Measurements from ENCODE around the gene SLC25A22.

SLC25A22 gene

DNA sequence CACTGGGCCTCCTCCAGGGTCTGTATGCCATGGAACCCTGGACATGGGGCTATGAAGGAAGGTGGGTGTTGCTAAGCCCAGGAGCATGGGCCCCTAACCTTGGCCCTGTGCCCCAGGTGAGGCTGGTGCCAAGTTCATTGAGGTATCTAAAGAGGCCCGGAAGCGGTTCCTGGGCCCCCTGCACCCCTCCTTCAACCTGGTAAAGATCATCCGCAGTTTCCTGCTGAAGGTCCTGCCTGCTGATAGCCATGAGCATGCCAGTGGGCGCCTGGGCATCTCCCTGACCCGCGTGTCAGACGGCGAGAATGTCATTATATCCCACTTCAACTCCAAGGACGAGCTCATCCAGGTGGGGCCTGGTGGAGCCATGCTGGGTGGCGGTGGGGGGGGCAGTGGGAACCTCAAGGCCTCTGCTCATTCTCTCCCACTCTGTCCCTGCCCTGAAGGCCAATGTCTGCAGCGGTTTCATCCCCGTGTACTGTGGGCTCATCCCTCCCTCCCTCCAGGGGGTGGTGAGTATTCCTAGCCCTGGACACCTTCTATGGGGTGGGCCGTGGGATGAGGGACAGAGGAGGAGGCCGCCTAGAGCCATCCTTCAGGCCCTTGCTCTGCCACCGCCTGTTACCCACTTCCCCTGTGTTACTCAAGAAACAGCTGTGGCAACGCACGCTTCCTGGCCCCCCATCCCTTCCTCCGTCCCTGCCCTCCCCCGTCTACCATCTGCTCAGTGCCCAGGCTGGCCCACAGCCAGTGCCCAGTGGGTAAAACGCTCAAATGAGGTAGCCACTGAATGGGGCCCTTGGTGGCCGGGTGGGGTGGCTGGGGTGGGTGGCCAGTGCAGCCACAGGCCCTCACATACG, 23.7 kb upstream of the SLC25A22 start:
- no peak for DNase-seq (ENCODE audit: low spot score)

- DNase-seq (ENCODE audit: low spot score), result no peak
Observed at GRCh38 chr11:820655-821511, 22.8 kb upstream of the SLC25A22 start.

DNA sequence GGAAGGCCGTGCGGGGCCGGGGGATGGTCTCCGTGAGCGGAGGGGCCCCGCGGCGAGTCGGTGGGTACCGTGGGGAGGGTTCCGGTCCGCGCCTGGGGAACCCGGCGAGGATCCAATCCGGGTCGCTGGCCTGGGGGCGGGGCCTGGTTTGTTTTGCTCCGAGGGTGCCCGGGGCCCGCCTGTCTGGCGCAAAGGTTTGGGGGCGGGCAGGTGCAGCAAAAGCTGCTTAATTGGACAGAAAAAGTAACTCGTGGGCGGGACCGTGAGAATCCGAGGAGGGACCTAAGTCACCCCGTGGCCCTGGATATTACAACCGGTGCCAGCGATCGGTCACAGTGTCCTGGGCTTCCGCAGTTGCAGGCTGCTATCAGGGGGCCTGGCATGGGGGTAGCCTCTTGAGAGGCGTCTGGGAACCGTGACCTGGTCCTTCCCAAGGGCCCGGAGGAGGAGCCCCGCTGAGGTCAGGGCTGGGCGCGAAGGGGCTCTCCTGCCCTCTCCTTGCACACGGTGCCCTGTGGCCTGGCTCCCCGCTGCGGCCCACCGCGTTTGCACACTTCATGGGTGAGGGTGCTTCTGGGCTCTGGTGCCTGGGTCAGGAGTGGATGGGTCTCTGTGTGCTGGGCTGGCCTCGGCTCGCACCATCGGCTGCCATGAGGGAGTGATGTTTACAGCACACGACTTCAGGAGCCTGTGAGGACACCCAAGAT, 22.0 kb upstream of the SLC25A22 start:
- peak; percentile 90 for DNase-seq (ENCODE audit: low spot score)

DNA sequence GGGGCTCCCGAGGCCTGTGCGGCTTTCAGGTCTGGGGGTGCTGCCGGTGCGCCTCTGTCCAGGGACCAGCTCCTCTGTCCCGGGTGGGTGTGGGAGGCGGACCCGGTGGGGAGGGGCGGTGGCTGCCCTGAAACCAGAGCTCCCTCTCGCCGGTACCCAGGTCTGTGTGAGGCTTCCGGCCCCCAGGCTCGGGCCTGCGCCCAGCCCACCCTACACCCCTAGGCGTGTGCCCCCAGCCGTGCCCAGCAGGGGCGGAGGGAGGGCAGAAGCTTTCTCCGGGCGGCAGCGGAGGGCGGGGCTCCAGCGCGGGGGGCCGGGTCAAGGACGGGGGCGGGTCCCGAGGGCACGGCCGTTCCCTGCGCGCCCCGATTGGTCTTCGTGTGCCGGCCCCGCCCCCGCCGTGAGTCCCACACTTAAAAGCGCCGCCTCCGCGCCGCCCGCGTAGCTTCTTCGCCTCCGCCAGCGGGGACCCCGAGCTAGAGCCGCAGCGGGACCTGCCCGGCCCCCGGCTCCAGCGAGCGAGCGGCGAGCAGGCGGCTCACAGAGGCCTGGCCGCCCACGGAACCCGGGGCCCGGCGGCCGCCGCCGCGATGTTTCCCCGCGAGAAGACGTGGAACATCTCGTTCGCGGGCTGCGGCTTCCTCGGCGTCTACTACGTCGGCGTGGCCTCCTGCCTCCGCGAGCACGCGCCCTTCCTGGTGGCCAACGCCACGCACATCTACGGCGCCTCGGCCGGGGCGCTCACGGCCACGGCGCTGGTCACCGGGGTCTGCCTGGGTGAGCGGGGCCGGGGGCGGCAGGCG, 21.2 kb upstream of the SLC25A22 start:
- peak; percentile 90 for DNase-seq (ENCODE audit: low spot score)

- no peak for DNase-seq (ENCODE audit: low spot score)
Observed at GRCh38 chr11:818396-819128, 20.5 kb upstream of the SLC25A22 start, which contains the start of gene PNPLA2. Gene PNPLA2 (plus strand): TSS chr11:818914. CDS start chr11:819719, 805 bp downstream.

- no peak for DNase-seq (ENCODE audit: low spot score)
Observed at GRCh38 chr11:816433-816779, 18.3 kb upstream of the SLC25A22 start.

DNA sequence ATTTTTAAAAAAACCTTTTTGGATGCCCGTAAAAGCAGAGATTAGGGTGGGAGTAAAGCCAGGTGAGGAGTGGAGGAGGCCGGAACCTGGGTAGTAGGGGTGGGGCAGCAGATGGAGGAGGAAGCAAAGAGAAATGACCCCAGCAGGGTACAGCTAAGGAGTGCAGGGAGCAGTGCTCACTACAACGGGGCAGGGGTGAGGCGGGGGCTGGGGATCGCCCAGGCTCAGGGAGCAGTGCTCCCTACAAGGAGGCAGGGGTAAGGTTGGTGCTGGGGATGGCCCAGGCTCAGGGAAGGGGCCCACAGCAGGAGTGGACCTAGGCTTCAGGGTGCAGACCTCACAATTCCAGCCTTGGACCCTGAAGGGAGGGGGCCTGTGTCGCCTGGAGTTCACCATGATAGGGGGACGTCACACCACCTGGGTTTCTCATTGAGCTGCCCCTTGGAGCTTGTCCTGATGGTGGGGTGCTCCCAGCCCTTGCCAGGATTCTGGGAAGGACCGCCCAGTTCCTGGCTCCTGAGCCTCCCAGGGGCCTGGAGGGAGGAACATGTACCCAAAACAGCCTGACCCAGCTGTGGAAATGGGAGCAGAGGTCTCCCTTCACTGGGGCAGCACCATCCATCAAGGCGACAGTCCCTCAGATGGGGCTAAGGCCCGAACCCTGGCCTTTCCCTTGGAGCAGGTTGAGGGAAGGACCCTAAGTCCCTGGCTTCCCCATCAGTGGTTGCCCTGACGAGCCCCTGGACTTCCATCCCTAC, 17.8 kb upstream of the SLC25A22 start:
- DNase-seq (ENCODE audit: low spot score), result no peak

DNA sequence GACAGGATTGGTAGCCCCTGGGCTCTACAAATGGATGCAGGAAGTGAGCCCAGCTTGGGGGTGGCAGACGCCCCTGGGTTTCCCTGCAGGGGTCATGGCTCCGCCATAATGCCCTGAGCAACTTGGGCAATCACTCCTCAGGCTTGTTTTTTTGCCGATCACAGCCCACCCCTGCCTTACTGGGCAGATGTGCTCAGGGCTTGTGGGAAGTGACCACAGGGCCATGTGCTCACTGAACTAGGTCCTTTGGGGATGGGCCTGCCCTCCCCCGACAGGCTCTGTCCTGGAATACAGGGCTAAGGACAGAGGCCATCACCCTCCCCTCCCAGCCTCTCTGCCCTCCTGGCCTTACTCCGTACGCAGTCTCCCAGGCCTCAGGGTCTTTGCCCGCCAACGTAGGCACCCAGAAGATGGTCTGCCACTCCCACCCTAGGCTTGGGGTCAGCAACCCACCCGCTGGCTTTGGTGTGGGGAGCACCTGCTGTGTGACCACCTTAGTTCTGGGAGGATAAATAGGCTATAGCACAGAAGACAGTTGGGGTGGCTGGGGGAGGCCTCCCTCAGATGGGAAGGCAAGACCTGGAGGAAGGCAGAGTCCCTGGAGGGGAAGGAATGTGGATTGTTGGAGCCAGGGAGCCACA, 15.5 kb upstream of the SLC25A22 start:
- DNase-seq (ENCODE audit: low spot score), result no peak

DNA sequence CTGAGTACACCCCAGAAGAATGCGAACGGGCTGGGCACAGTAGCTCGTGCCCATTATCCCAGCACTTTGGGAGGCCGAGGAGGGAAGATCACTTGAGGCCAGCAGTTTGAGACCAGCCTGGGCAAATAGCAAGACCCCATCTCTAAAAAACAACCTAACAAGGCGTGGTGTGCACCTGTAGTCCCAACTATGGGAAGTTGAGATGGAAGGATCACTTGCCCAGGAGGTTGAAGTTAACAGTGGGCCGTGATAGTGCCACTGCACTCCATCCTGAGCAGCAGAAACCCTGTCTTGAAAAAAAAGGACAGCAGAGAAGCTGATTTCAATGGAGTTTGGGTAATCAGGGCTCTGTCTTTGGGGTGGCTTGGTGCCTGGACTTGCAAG, 15.0 kb upstream of the SLC25A22 start:
- no peak for DNase-seq (ENCODE audit: low spot score)

- no peak for DNase-seq (ENCODE audit: low spot score)
Observed at GRCh38 chr11:812390-812789, 14.3 kb upstream of the SLC25A22 start.

DNA sequence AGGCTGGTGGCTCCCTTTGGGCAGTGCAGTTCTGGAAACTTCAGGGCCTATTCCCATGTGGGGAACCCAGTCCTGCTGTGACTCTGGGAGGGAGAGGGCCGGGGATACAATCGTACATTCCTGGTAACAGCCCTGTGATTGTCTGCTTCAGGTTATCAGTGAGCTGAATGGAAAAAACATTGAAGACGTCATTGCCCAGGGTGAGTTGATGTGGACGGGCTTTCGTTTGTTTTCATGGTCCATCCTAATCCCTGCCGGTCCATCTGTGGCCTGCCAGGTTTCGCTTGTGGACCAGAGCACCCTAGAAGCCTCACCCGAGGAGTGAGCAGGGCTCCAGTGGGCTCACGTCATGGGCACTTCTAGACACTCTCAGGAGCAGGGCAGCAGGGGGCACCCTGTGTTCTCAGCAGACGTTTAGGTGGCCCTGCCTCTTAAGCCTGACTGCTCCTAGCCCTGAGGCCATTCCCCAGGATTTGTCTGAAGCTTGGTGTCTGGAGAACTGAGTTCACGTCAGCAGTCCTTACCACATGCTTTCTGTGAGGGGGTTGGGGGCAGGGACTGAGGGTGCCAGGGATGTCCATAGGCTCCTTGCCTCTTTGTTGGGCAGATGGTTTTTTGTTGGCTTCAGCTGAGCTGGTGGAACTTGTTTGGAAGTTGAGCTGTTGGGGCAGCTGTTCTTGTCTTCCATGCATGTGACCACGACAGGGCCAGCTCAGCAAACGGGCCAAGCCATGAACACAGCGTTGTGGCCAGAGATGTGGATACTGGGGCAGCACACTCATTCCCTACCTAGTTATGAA, 13.6 kb upstream of the SLC25A22 start:
- DNase-seq (ENCODE audit: low spot score), result no peak

GRCh38 chr11:810040-810567, 12.0 kb upstream of the SLC25A22 start:
- DNase-seq (ENCODE audit: low spot score), result no peak

GRCh38 chr11:809287-810039, 11.4 kb upstream of the SLC25A22 start, which contains the start of gene RPLP2:
Gene RPLP2 (plus strand): TSS chr11:809967. CDS start chr11:810235, 268 bp downstream.
- DNase-seq (ENCODE audit: low spot score), result peak; percentile 98

DNA sequence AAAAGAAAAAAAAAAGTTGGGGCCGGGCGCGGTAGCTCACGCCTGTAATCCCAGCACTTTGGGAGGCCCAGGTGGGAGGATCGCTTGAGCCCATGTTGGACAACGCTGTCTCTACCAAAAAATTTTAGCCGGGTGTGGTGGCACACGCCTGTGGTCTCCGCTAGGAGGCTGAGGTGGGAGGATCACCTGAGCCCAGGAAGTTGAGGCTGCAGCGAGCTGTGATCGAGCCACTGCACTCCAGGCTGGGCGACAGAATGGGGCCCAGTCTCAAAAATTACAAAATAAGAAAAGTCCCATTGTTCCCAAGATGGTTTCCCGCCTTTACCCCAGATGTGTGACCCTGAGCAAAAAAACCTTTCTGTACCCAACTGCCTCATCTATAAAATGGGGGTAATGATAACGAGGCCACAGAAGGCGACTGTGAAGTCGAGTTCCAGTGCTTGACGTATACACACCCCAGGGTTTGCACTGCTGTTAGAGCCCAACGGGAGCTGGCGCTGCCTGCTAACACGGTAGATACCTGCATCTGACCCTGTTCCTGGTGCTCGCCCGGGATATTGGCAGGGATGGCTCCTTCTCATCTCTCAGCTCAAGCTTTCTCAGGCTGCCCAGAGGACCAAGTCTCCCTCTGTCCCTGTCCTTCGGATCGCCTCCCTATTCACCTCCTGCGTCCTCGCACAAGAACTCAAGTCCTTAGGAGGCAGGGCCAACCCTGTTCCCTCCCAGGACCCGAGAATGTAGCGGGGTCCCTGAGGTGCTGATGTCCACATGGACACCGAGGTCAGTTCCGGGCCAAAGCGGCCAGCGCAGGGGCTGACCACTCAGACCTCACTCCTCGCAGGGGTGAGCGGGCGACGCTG, 10.6 kb upstream of the SLC25A22 start:
- DNase-seq (ENCODE audit: low spot score), result peak; percentile 69

DNA sequence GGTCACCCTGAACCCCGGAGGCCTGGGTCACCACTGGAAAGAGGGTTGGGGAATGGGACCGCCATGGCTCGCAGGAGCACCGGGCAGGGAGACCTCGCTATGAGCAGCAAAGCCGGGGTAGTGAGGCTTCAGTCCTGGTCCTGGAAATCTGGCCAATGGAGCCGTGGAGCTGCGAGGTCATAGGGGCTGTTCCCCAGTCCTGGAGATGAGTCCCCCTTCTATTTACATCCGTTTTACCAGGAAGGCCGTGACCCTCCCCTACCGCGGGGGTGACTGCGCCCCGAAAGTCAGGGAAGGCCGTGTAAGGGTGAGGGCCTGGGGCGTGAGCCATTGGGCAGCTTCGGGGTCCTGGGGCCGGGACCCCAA, 6.5 kb upstream of the SLC25A22 start:
- DNase-seq (ENCODE audit: low spot score), result no peak

GRCh38 chr11:803770-804598, 5.9 kb upstream of the SLC25A22 start:
- no peak for DNase-seq (ENCODE audit: low spot score)
